GM12873 (cell line): ENCODE data around the gene PC.

Experiments used
- TF ChIP-seq, protein P1 (sequence below): IDR thresholded peaks from 2 replicates; pipeline ENCODE4 v1.5.1; 2012; ENCODE audit warnings: low read depth, mild to moderate bottlenecking, moderate library complexity, low read length, control low read depth; ENCODE audit not compliant: insufficient read depth; ENCODE audit errors: missing control alignments

PC gene

DNA sequence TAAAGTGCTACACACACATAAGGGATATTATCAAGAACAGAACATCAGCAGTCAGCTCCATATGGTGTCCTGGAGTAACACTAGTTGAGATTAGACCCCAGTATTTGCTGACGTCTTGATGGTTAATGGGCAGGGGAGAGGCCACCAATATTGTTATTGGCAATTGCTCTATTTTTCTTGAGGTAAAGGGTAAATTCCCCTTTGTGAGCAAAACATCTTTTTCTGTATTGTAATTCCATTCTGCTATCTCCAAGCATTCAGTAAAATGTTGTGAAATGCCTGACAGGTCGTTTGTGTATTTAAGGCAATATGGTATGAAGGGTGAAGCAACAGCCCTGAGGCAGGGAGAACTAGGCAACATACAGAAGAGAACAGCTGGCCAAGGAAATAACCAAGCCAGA lies 21.9 kb downstream of the PC start:
- TF ChIP-seq, protein P1, sequence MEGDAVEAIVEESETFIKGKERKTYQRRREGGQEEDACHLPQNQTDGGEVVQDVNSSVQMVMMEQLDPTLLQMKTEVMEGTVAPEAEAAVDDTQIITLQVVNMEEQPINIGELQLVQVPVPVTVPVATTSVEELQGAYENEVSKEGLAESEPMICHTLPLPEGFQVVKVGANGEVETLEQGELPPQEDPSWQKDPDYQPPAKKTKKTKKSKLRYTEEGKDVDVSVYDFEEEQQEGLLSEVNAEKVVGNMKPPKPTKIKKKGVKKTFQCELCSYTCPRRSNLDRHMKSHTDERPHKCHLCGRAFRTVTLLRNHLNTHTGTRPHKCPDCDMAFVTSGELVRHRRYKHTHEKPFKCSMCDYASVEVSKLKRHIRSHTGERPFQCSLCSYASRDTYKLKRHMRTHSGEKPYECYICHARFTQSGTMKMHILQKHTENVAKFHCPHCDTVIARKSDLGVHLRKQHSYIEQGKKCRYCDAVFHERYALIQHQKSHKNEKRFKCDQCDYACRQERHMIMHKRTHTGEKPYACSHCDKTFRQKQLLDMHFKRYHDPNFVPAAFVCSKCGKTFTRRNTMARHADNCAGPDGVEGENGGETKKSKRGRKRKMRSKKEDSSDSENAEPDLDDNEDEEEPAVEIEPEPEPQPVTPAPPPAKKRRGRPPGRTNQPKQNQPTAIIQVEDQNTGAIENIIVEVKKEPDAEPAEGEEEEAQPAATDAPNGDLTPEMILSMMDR, result no peak

DNA sequence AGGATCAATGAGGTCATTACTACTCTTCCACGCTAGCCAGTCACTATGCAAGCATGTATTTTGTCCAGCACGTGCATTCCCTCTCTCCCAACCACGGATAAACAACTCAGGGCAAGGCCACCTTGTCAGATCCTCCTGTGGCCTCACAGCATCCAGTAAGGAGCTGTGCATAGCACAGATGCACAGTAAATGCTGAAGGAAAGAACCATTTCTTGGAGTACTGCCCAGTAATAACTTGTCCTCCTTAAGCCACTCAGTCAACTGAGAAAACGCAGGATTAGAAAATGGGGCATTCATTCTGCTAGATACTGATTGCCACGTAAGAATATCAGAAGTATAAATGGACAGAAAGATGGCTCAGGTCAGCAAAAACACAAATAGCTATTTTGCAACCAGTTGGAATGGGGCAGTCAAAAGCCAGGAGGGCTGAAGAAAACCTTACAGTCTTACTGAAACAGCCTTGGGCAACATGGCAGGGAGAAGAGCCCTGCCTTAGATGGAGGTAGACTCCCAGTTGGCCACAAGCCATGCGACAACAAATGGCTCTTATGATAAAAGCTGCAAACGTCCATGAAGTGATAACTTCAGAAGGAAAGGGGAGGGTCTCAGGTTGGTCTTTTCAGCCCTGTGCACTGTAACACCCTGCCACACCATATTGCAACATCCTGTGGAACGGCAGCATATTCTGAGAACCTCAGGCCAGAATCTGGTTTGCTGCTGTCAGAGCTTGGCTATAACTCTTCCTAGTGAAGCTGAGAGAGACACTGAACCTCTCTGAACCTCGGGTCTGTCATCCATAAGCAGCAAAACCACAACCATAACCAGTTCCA lies 23.0 kb downstream of the PC start:
- TF ChIP-seq, protein P1, result no peak

DNA sequence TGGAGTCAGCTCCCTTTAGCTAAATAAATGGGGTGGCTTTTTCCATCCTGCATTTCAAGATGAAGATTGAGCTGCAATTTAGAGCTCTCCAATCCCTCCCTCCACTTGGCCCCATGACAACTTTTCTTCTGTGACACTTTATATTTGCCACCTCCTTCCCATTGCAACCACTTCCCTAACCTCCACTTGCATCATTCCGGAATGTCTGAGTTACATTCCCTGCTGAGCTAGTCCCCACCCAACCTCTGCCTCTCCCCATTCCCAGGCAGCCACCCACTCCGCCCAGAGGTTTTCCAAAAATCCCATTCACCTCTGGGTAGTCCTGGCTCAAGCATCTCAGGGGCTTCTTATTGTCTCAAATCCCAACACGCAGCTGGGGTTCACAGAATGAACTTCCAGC lies 24.7 kb downstream of the PC start:
- TF ChIP-seq, protein P1, result no peak

DNA sequence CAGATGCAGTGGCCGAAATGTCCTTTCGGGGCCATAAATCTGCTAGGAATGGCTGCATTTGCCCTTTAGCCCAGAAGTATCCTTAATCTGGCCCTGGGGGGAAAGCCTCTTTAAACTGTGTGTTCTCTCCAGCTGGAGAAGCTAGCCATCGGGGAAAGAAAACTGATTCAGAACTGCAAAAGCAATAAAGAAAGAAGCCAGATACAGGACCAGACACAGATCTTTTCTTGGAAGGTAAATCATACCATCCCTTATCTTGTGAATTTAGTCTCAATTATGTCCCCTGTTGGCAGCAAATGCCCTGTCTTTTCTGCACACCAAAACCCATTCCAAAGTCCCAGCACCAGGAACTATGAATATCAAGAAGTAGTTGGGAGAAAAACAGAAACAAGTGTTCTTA lies 25.6 kb downstream of the PC start:
- TF ChIP-seq, protein P1, result no peak

DNA sequence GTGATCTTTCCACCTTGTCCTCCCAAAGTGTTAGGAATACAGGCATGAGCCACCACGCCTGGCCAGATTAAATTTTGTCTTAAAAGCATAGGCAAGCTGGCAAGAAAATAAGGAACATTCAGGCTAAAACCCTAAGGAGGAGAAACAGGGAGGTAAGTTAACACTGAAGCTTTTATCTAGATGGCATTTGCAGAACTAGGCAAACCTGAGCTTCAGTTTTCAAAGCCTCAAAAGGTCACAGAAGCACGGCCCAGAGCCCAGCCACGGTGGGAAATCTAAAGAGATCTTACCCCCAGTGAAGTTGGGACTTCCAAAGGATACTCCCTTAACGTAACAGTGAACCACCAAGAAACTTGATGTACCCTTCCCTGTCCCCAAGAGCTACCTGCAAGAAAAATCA lies 28.4 kb downstream of the PC start:
- TF ChIP-seq, protein P1, result no peak

DNA sequence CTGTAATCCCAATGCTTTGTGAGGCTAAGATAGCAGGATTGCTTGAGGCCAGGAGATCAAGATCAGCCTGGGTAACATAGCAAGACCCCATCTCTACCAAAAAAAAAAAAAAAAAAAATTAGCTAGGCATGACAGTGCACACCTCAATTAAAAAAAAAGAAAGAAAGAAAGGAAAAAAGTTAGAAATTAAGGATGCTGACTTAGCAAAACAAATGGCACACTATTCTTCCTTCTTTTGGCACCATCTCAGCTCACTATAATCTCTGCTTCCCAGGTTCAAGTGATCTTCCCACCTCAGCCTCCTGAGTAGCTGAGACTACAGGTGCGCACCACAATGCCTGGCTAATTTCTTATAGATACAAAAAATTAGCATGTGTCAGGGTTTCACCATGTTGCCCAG lies 33.9 kb downstream of the PC start:
- TF ChIP-seq, protein P1, result no peak

DNA sequence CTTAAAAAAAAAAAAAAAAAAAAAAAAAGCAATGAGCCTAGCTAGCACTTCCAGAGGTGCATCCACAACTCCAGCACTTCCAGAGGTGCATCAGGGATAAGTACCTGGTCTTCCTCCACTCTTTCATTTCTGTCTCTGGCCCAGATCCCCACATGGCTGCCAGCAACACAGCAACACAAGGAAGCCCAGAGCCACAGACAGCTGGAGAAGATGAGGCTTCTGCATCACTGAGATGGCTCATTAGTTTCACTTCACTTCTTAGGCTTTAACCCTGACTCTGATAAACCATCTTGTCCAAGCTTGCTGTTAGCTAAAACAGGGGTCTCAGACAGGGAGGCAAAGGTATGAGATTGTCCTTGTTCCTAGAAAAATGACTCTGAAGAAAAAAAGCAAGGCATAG lies 35.6 kb downstream of the PC start:
- TF ChIP-seq, protein P1, result no peak
